Measurements from ENCODE around the gene GDF10. TPM values are rescaled to one million over a fixed set of nuclear protein-coding genes. Genes with fewer than 3 reads are reported as not detected.

Gene GDF10
- total RNA-seq, 1 donor from 2014 or later, result 16.8 TPM

- Histone ChIP-seq H3K27me3 (no peaks in the 10 kb centered on the region), H3K4me3 (no peak overlapping the region), H3K9me3 (no peaks in the 10 kb centered on the region), H3K4me1 (no peaks in the 10 kb centered on the region), H3K27ac (no peak overlapping the region), H3K36me3 (no peaks in the 10 kb centered on the region)
- ATAC-seq, result no peak
- TF ChIP-seq CTCF (IDR thresholded peaks at IDR 0.05), result no peak
- intact Hi-C loops (cut with DNase I), result no loop called here
- DNase-seq, result no peak
These were observed 53.4 kb downstream of the GDF10 start for GRCh38 chr10:47353351-47353750.

DNA sequence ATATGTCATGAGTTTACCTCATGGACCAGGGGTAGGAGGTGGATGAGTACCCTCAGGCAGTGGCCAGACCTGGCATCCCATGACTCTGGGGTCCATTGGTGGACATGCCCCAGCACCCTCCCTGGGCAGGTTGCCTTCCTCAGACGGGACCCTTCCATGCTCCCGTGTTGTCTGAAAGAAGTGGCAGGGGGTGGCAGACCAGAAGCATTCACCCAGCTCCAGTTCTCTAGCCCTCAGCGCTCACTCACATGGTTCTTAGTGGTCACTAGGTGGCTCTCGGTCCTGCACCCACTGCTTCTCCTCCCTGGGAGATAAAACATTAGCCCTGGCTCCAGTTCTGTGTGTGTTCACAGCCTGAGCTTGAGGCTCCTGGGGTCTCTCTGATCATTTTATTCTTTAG lies 54.2 kb downstream of the GDF10 start:
- DNase-seq (no peak), ATAC-seq (no peak)
- H3K4me1 ChIP-seq, result no peaks in the 10 kb centered on the region
- no peaks in the 10 kb centered on the region for H3K9me3 ChIP-seq
- intact Hi-C loops (cut with DNase I), result no loop called here
- H3K36me3 ChIP-seq, result no peaks in the 10 kb centered on the region
- no peak overlapping the region for H3K4me3 ChIP-seq
- H3K27ac ChIP-seq, result no peak overlapping the region
- no peak for TF ChIP-seq CTCF (IDR thresholded peaks at IDR 0.05)
- no peaks in the 10 kb centered on the region for H3K27me3 ChIP-seq

- DNase-seq, result no peak
- Histone ChIP-seq H3K9me3 (no peaks in the 10 kb centered on the region), H3K27me3 (no peaks in the 10 kb centered on the region), H3K36me3 (no peaks in the 10 kb centered on the region), H3K4me3 (no peak overlapping the region), H3K4me1 (no peaks in the 10 kb centered on the region), H3K27ac (no peak overlapping the region)
- no peak for ATAC-seq
- intact Hi-C loops (cut with DNase I), result no loop called here
- no peak for TF ChIP-seq CTCF (IDR thresholded peaks at IDR 0.05)
These were observed 54.9 kb downstream of the GDF10 start for GRCh38 chr10:47354900-47355299.

- TF ChIP-seq CTCF (IDR thresholded peaks at IDR 0.05), result no peak
- intact Hi-C loops (cut with DNase I), result no loop called here
- no peaks in the 10 kb centered on the region for H3K9me3 ChIP-seq
These were observed 56.7 kb downstream of the GDF10 start for GRCh38 chr10:47356708-47357107.

GRCh38 chr10:47357131-47357582 lies 57.2 kb downstream of the GDF10 start:
- ATAC-seq (no peak), DNase-seq (no peak)
- Histone ChIP-seq H3K9me3 (no peaks in the 10 kb centered on the region), H3K27me3 (no peaks in the 10 kb centered on the region), H3K36me3 (no peaks in the 10 kb centered on the region), H3K4me1 (no peaks in the 10 kb centered on the region), H3K4me3 (no peak overlapping the region), H3K27ac (no peak overlapping the region)
- TF ChIP-seq CTCF (IDR thresholded peaks at IDR 0.05), result no peak
- intact Hi-C loops (cut with DNase I), result no loop called here

More at GRCh38 chr10:47356708-47357107, 56.7 kb downstream of the GDF10 start:
- no peak for DNase-seq
- Histone ChIP-seq H3K4me3 (no peak overlapping the region), H3K4me1 (no peaks in the 10 kb centered on the region), H3K36me3 (no peaks in the 10 kb centered on the region), H3K27me3 (no peaks in the 10 kb centered on the region), H3K27ac (no peak overlapping the region)
- no peak for ATAC-seq

GRCh38 chr10:47357911-47358310 lies 57.9 kb downstream of the GDF10 start:
- intact Hi-C loops (cut with DNase I), result no loop called here
- H3K9me3 ChIP-seq, result no peaks in the 10 kb centered on the region
- no peak for DNase-seq

More at GRCh38 chr10:47357911-47358310, 57.9 kb downstream of the GDF10 start:
- H3K36me3 ChIP-seq, result no peaks in the 10 kb centered on the region
- no peak overlapping the region for H3K4me3 ChIP-seq
- no peaks in the 10 kb centered on the region for H3K27me3 ChIP-seq
- no peak overlapping the region for H3K27ac ChIP-seq
- H3K4me1 ChIP-seq, result no peaks in the 10 kb centered on the region
- TF ChIP-seq CTCF (IDR thresholded peaks at IDR 0.05), result no peak
- ATAC-seq, result no peak
